ENCODE measurements around the gene GLS. TPM values are rescaled to one million over a fixed set of nuclear protein-coding genes. Genes with fewer than 3 reads are reported as not detected.

Gene GLS
- total and polyA plus RNA-seq, 2 of the 13 experiments (the other 11 are each of a cell fraction or from before 2014, with no cell fraction given): 78.6 to 183 TPM

GRCh38 chr2:190965580-190966222, 85.1 kb downstream of the GLS start (continued):
- TF ChIP-seq PAXIP1 (CRISPR knock-in tag; conservative IDR thresholded peaks at IDR 0.05): peak; percentile 50
- 0 out of 2 replicates have a peak, but pooled peaks have one; percentile 13 for TF ChIP-seq BCL6 (CRISPR knock-in tag; IDR thresholded peaks at IDR 0.05)
- TF ChIP-seq CAMTA2 (CRISPR knock-in tag; IDR thresholded peaks at IDR 0.05; ENCODE audit: borderline replicate concordance): no peak
- TF ChIP-seq RARA (CRISPR knock-in tag; IDR thresholded peaks at IDR 0.05): peak; percentile 39; the same call in 1 of the 2 replicates
- no peak for TF ChIP-seq PTBP1 (IDR thresholded peaks at IDR 0.05; ENCODE audit: low read depth, low read length, poor library complexity, severe bottlenecking)
- TF ChIP-seq STAG1 (CRISPR knock-in tag; IDR thresholded peaks at IDR 0.05): no peak
- TF ChIP-seq THAP7 (CRISPR knock-in tag; IDR thresholded peaks at IDR 0.05): no peak
- TF ChIP-seq AHDC1 (CRISPR knock-in tag; IDR thresholded peaks at IDR 0.05; ENCODE audit: borderline replicate concordance): peak; percentile 39; the same call in 1 of the 2 replicates
- peak; percentile 45 for TF ChIP-seq TEAD3 (CRISPR knock-in tag; optimal IDR thresholded peaks at IDR 0.05; ENCODE audit: borderline replicate concordance)
- peak; percentile 75 for TF ChIP-seq ARID5B (CRISPR knock-in tag; IDR thresholded peaks at IDR 0.05)

Measured in HepG2 (cell line).